Type B pancreatic cell (in vitro differentiated cells): ENCODE results near the gene CHD2. TPM values are rescaled to one million over a fixed set of nuclear protein-coding genes. Genes with fewer than 3 reads are reported as not detected.

Experiments used
- DNase-seq: peaks from one replicate; pipeline ENCODE4 v3.0.0; 2021; ENCODE audit warnings: mixed read lengths; ENCODE audit not compliant: unreplicated experiment; ENCODE audit errors: extremely low spot score
- H3K27ac Mint-ChIP-seq: 2 replicates; pipeline ENCODE4 v1.8.0; 2021; ENCODE audit warnings: mild to moderate bottlenecking, mixed read lengths
- H3K27me3 Mint-ChIP-seq: 2 replicates; pipeline ENCODE4 v1.8.0; 2021; ENCODE audit warnings: mixed read lengths
- H3K36me3 Mint-ChIP-seq: 2 replicates; pipeline ENCODE4 v1.8.0; 2021; ENCODE audit warnings: mixed read lengths
- H3K4me1 Mint-ChIP-seq: one replicate; pipeline ENCODE4 v1.8.0; 2021; ENCODE audit warnings: mixed read lengths; ENCODE audit not compliant: unreplicated experiment
- H3K4me3 Mint-ChIP-seq: 2 replicates; pipeline ENCODE4 v1.8.0; 2021; ENCODE audit warnings: mild to moderate bottlenecking, mixed read lengths
- H3K9me3 Mint-ChIP-seq: 2 replicates; pipeline ENCODE4 v1.8.0; 2021; ENCODE audit warnings: mixed read lengths
- total RNA-seq: library from RNA; stranded (reverse); gene quantifications from 2 replicates; pipeline ENCODE4 v1.2.1, GENCODE V29; 2021; ENCODE audit warnings: low replicate concordance
- TF ChIP-seq, protein P1 (sequence below): fragments of 200-600 bp; sonication (generic); conservative IDR thresholded peaks from 2 replicates; pipeline ENCODE4 v1.5.0; 2021; ENCODE audit warnings: antibody characterized with exemption, mild to moderate bottlenecking

Gene CHD2
- total RNA-seq, 1 donor from 2014 or later, result 135 TPM

DNA sequence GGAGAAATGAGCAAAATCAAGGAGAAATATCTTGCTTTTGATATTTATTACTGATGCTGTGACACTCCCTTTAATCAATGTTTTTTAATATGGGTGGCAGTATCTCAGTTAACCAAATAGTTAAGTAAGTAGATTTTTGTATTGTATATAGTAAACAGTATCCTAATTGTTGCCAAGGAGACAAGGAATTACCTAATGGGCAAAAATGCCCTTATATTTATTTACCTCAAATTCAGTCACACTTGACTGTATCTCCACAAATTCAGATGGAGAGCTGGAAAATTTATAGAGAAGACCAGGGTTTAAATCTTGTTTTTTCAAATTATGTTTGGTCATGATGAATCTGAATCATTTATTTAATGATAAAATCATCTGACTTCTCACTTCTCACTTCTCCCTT is 3.6 kb upstream of the CHD2 start:
- H3K4me1 Mint-ChIP-seq, result peaks cover 21% of the 10 kb centered on the region
- TF ChIP-seq, protein P1, sequence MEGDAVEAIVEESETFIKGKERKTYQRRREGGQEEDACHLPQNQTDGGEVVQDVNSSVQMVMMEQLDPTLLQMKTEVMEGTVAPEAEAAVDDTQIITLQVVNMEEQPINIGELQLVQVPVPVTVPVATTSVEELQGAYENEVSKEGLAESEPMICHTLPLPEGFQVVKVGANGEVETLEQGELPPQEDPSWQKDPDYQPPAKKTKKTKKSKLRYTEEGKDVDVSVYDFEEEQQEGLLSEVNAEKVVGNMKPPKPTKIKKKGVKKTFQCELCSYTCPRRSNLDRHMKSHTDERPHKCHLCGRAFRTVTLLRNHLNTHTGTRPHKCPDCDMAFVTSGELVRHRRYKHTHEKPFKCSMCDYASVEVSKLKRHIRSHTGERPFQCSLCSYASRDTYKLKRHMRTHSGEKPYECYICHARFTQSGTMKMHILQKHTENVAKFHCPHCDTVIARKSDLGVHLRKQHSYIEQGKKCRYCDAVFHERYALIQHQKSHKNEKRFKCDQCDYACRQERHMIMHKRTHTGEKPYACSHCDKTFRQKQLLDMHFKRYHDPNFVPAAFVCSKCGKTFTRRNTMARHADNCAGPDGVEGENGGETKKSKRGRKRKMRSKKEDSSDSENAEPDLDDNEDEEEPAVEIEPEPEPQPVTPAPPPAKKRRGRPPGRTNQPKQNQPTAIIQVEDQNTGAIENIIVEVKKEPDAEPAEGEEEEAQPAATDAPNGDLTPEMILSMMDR, result no peak
- H3K4me3 Mint-ChIP-seq, result no peak overlapping the region
- H3K27me3 Mint-ChIP-seq, result peaks cover 4% of the 10 kb centered on the region
- DNase-seq, result no peak
- H3K27ac Mint-ChIP-seq, result peak overlapping the region; percentile 71
- H3K36me3 Mint-ChIP-seq, result peaks cover 71% of the 10 kb centered on the region
- no peaks in the 10 kb centered on the region for H3K9me3 Mint-ChIP-seq

DNA sequence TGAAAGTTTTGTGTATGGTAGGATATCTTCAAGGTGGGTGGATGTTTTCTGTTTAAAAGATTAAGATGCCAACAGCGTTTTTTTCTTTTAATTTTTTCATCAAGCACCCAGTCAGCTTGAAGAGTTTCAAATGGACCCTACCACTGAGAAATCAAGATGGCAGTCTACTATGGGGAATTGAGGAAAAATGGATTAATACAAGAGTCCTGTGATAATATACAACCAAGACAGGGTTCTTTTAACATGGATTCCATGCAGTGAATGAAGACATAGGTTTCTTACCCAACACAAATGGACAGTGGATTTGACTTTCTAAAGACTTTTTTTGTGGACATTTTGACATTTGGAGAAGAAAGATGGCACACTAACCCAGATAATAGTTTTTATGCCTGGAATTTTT is 2.5 kb upstream of the CHD2 start:
- peaks cover 21% of the 10 kb centered on the region for H3K4me1 Mint-ChIP-seq
- H3K27me3 Mint-ChIP-seq, result peaks cover 4% of the 10 kb centered on the region
- peaks cover 65% of the 10 kb centered on the region for H3K36me3 Mint-ChIP-seq
- H3K27ac Mint-ChIP-seq, result no peak overlapping the region
- no peak overlapping the region for H3K4me3 Mint-ChIP-seq
- H3K9me3 Mint-ChIP-seq, result no peaks in the 10 kb centered on the region
- TF ChIP-seq, protein P1, result no peak
- no peak for DNase-seq

DNA sequence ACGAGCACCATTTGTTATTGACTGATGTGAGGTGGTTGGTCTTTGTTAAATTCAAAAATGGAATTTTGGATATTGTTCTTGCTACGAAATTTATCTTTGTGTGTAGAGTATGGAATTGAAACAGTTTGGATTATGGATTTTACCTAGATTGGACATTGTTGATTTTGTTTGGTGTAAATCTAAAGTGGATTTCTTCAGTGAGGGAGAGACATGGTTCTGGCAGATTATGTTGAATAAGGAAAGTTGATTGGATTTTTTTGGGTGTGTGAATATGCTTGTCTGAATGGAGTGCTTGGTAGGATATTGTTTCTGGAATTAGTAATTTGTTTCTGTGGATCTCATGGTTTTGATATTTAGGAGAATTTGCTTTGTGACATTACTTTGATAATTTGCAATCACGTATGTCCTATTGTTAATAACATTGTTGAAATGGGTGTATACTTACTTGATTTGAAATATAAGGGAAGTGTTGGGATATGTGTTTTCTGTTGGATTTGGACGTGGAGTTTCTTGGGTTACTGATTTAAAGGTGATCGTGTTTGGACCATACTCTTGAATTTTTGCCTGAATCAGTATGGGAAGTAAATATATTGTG is 1.0 kb upstream of the CHD2 start:
- DNase-seq, result no peak
- peaks cover 63% of the 10 kb centered on the region for H3K36me3 Mint-ChIP-seq
- peaks cover 7% of the 10 kb centered on the region for H3K27me3 Mint-ChIP-seq
- peak overlapping the region; percentile 100 for H3K27ac Mint-ChIP-seq
- H3K4me3 Mint-ChIP-seq, result peak overlapping the region; percentile 69
- H3K4me1 Mint-ChIP-seq, result peaks cover 24% of the 10 kb centered on the region
- H3K9me3 Mint-ChIP-seq, result no peaks in the 10 kb centered on the region
- TF ChIP-seq, protein P1, result no peak

DNA sequence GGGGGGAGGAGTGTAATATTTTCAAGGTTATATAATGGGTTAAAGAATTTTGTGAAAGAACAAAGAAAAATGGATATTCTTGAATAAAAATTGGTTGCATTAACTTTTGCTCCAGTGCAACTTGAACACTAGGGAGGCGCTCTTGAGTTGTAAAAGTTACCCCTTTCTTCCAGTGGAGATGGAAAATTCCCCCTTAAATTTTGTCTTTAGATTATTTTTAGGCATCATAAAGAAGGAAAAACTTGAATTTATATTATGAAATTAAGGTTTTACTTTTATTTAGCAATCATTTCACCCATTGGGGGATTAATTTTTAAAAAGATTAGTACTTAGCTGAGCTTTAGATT is 550 bp upstream of the CHD2 start:
- Mint-ChIP-seq H3K27me3 (peaks cover 7% of the 10 kb centered on the region), H3K4me1 (peaks cover 25% of the 10 kb centered on the region), H3K36me3 (peaks cover 63% of the 10 kb centered on the region), H3K9me3 (no peaks in the 10 kb centered on the region), H3K27ac (peak overlapping the region; percentile 100), H3K4me3 (peak overlapping the region; percentile 97)
- DNase-seq, result no peak
- TF ChIP-seq, protein P1, result peak; percentile 82

DNA sequence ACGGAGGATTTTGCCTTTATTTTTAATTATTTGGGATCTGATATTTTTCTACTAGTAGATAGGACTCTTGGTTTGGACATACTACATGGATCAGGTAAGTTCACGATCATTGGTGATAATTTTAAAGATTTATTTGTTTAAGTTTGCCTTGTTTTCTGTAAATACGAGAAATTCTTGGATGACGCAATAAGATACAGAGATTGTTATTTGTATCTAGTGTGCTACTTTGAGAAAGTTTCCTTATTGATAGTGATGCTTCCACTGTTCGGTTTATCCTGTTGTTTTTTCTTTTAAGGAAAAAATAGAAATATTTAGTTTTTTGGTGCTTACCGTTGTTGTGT is 577 bp downstream of the CHD2 start:
- Mint-ChIP-seq H3K4me3 (peak overlapping the region; percentile 97), H3K36me3 (peaks cover 56% of the 10 kb centered on the region), H3K4me1 (peaks cover 23% of the 10 kb centered on the region), H3K27me3 (peaks cover 7% of the 10 kb centered on the region), H3K9me3 (no peaks in the 10 kb centered on the region), H3K27ac (peak overlapping the region; percentile 100)
- DNase-seq, result no peak
- TF ChIP-seq, protein P1, result no peak
